KMS-11 (cell line): ENCODE measurements around the gene CYTH3.

Source experiments
- H2AFZ ChIP-seq: fragments of 200-600 bp; sonication (generic); 2 replicates; pipeline ENCODE4 v1.6.1; 2016; ENCODE audit warnings: antibody characterized with exemption, mixed run types, low read depth
- H3K27ac ChIP-seq: fragments of 200-600 bp; sonication (generic); 2 replicates; pipeline ENCODE4 v1.6.1; 2016; ENCODE audit warnings: mild to moderate bottlenecking, mixed run types
- H3K27me3 ChIP-seq: fragments of 200-600 bp; sonication (generic); 2 replicates; pipeline ENCODE4 v1.6.1; 2017; ENCODE audit warnings: mild to moderate bottlenecking, low read depth, mixed run types, moderate library complexity; ENCODE audit not compliant: insufficient read depth
- H3K36me3 ChIP-seq: fragments of 200-600 bp; sonication (generic); 2 replicates; pipeline ENCODE4 v1.6.1; 2017; ENCODE audit warnings: mild to moderate bottlenecking, mixed run types; ENCODE audit not compliant: insufficient read depth
- H3K4me1 ChIP-seq: fragments of 200-600 bp; sonication (generic); 2 replicates; pipeline ENCODE4 v1.6.1; 2016; ENCODE audit warnings: mild to moderate bottlenecking, low read depth, mixed run types; ENCODE audit not compliant: poor library complexity, severe bottlenecking
- H3K4me2 ChIP-seq: fragments of 200-600 bp; sonication (generic); 2 replicates; pipeline ENCODE4 v1.7.0; 2016; ENCODE audit warnings: mild to moderate bottlenecking, mixed run types
- H3K4me3 ChIP-seq: fragments of 200-600 bp; sonication (generic); IDR thresholded peaks from 2 replicates; pipeline ENCODE4 v1.6.1; 2017; ENCODE audit warnings: low read depth, low read length, mixed read lengths; ENCODE audit not compliant: insufficient read depth
- H3K79me2 ChIP-seq: fragments of 200-600 bp; sonication (generic); 2 replicates; pipeline ENCODE4 v1.6.1; 2016; ENCODE audit warnings: low read depth, mixed run types; ENCODE audit not compliant: insufficient read depth
- H3K9ac ChIP-seq: fragments of 200-600 bp; sonication (generic); 2 replicates; pipeline ENCODE4 v1.6.1; 2016; ENCODE audit warnings: mild to moderate bottlenecking, mixed run types
- H4K20me1 ChIP-seq: fragments of 200-600 bp; sonication (generic); 2 replicates; pipeline ENCODE4 v1.6.1; 2016; ENCODE audit warnings: mild to moderate bottlenecking, mixed run types; ENCODE audit not compliant: insufficient read depth
- TF ChIP-seq, protein P1 (sequence below): fragments of 200-600 bp; sonication (generic); conservative IDR thresholded peaks from 2 replicates; pipeline ENCODE4 v1.6.1; 2017; ENCODE audit warnings: low read depth, mild to moderate bottlenecking, antibody characterized with exemption, low read length, moderate library complexity, mixed read lengths

Gene CYTH3

DNA sequence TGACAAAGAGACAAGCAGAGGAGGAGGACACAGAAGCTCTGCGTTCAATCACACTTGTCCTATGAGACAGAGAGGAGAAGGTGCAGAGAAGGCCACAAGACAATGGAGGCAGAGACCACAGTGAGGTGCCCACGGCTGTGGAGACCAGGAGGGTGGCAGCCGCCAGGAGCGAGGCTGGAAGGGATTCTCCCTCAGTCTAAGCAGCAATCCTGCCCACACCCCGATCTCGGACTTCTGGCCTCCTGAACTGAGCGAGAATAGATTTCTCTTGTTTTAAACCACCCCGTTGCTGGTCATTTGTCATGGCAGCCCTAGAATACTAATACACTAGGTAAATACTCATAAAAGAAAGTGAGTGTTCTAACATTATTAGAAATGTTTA, 92.1 kb downstream of the CYTH3 start:
- Histone ChIP-seq H3K79me2 (no peaks in the 10 kb centered on the region), H3K27ac (no peak overlapping the region), H3K4me2 (no peak overlapping the region), H3K4me1 (peaks cover 5% of the 10 kb centered on the region), H2AFZ (no peak overlapping the region), H3K9ac (no peak overlapping the region), H3K4me3 (no peak overlapping the region), H3K27me3 (no peaks in the 10 kb centered on the region), H3K36me3 (no peaks in the 10 kb centered on the region), H4K20me1 (no peaks in the 10 kb centered on the region)
- TF ChIP-seq, protein P1, sequence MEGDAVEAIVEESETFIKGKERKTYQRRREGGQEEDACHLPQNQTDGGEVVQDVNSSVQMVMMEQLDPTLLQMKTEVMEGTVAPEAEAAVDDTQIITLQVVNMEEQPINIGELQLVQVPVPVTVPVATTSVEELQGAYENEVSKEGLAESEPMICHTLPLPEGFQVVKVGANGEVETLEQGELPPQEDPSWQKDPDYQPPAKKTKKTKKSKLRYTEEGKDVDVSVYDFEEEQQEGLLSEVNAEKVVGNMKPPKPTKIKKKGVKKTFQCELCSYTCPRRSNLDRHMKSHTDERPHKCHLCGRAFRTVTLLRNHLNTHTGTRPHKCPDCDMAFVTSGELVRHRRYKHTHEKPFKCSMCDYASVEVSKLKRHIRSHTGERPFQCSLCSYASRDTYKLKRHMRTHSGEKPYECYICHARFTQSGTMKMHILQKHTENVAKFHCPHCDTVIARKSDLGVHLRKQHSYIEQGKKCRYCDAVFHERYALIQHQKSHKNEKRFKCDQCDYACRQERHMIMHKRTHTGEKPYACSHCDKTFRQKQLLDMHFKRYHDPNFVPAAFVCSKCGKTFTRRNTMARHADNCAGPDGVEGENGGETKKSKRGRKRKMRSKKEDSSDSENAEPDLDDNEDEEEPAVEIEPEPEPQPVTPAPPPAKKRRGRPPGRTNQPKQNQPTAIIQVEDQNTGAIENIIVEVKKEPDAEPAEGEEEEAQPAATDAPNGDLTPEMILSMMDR, result no peak

GRCh38 chr7:6179620-6180343, 92.6 kb downstream of the CYTH3 start:
- no peaks in the 10 kb centered on the region for H4K20me1 ChIP-seq
- TF ChIP-seq, protein P1, result no peak
- H3K36me3 ChIP-seq, result no peaks in the 10 kb centered on the region
- no peak overlapping the region for H3K4me2 ChIP-seq
- H3K4me3 ChIP-seq, result no peak overlapping the region
- no peak overlapping the region for H3K27ac ChIP-seq
- H3K79me2 ChIP-seq, result no peaks in the 10 kb centered on the region
- no peaks in the 10 kb centered on the region for H3K27me3 ChIP-seq
- no peak overlapping the region for H2AFZ ChIP-seq
- H3K4me1 ChIP-seq, result peaks cover 5% of the 10 kb centered on the region
- H3K9ac ChIP-seq, result no peak overlapping the region

DNA sequence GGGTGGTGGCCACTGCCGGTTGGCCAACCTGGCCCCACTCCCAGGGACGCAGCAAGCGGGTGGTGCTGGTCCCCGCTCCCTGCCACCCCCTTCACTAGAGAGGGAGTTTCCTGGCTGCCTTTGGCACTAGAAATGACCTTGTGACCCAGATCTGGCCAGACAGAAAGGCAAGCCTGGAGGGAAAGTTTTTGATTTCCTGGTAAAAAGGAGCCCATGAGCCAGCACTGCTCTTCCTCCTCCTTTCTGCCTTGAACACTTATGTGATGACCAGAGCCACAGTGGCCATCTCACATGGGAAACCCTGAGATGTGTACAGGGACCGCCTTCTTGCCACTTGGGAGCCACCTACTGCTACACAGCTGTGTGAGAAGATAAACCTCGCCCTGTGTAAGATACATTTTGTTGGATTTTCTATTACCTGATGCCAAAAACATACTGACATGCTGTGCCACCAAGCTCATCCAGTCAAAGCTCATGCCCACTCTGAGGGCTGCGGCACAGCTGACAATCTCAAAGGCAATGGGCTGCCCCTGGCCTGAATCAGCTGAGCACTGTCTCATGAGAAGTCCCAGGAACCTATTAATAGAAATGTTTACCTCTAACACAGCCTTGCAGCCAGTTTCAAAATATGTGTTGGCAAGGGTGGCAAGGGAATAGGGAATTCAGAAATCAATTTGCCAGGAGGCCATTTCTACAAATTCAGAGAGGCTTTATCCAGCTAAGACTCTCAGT, 94.0 kb downstream of the CYTH3 start:
- no peaks in the 10 kb centered on the region for H3K36me3 ChIP-seq

DNA sequence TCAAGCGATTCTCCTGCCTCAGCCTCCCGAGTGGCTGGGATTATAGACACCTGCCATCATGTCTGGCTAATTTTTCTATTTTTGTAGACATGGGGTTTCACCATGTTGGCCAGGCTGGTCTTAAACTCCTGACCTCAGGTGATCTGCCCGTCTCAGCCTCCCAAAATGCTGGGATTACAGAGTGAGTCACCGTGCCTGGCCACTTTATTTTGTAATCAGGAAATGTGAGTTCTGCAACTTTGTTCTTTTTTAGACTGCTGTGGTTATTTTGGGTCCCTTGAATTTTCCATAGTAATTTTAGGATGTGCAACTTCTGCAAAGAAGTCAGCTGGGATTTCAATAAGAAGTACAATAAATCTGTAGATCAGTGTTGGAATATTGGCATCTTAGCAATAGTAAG, 96.8 kb downstream of the CYTH3 start:
- Histone ChIP-seq H3K9ac (no peak overlapping the region), H2AFZ (no peak overlapping the region), H3K79me2 (no peaks in the 10 kb centered on the region), H3K27ac (no peak overlapping the region), H3K4me2 (no peak overlapping the region), H3K4me3 (no peak overlapping the region), H3K4me1 (peaks cover 5% of the 10 kb centered on the region), H4K20me1 (no peaks in the 10 kb centered on the region), H3K36me3 (no peaks in the 10 kb centered on the region), H3K27me3 (no peaks in the 10 kb centered on the region)
- TF ChIP-seq, protein P1, result no peak

More for the DNA sequence above, 94.0 kb downstream of the CYTH3 start:
- no peak overlapping the region for H3K4me2 ChIP-seq
- H3K4me1 ChIP-seq, result peaks cover 5% of the 10 kb centered on the region
- no peaks in the 10 kb centered on the region for H4K20me1 ChIP-seq
- H3K27me3 ChIP-seq, result no peaks in the 10 kb centered on the region
- H3K79me2 ChIP-seq, result no peaks in the 10 kb centered on the region
- no peak overlapping the region for H2AFZ ChIP-seq
- H3K9ac ChIP-seq, result no peak overlapping the region
- no peak overlapping the region for H3K4me3 ChIP-seq
- H3K27ac ChIP-seq, result no peak overlapping the region
- TF ChIP-seq, protein P1, result no peak
